CD4-positive, alpha-beta T cell treated with Interleukin-15 for 4 hours (primary cell): ENCODE results near the gene KIF2A.

Source experiments
- DNase-seq: peaks from one replicate; pipeline ENCODE4 v3.0.0-alpha.2; 2020; ENCODE audit warnings: low spot score

The KIF2A gene

GRCh38 chr5:62291829-62292228 is 14.2 kb upstream of the KIF2A start:
- peak; percentile 75 for DNase-seq

DNA sequence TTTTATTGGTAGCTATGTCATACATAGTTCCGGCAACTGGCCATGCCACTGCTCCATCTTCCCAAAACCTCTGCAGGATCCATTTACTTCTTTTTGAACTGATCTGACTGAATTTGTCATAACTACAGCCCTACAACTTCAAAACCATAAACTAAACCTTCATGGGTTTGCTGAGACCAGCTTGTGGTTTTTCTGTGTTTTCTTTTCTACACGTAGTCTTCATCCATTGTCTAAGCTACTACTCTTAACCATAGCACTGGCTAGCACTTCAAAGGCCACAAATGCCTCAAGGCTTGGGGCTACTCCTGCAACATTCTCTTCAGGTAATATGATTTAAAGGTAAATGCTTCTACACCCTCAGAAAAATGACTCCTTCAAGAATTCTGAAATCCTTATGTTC is 9.0 kb upstream of the KIF2A start:
- DNase-seq: no peak

GRCh38 chr5:62298118-62298517 is 7.9 kb upstream of the KIF2A start:
- DNase-seq: no peak

GRCh38 chr5:62299101-62299500 is 6.9 kb upstream of the KIF2A start:
- DNase-seq: no peak

- DNase-seq: peak; percentile 38
Observed at GRCh38 chr5:62299600-62299999, 6.4 kb upstream of the KIF2A start.

DNA sequence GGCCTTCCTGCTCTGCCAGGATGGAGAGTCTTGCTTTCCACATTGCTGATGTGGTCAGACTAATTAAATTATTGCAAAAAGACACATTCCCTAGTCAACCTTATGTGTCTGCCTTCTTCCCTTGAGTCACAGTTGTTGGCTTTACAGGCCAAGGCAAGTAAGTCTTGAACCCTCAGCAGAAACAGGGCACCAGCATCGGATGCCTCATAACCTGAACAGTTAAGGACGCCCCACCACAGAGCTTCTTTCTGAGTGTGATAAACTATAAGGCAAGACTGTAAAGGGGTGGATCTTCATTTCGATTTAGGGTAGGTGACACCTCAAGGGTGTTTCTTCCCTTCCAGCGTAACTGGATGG is 670 bp upstream of the KIF2A start:
- no peak for DNase-seq

GRCh38 chr5:62306323-62306895 is 403 bp downstream of the KIF2A start:
- no peak for DNase-seq

DNA sequence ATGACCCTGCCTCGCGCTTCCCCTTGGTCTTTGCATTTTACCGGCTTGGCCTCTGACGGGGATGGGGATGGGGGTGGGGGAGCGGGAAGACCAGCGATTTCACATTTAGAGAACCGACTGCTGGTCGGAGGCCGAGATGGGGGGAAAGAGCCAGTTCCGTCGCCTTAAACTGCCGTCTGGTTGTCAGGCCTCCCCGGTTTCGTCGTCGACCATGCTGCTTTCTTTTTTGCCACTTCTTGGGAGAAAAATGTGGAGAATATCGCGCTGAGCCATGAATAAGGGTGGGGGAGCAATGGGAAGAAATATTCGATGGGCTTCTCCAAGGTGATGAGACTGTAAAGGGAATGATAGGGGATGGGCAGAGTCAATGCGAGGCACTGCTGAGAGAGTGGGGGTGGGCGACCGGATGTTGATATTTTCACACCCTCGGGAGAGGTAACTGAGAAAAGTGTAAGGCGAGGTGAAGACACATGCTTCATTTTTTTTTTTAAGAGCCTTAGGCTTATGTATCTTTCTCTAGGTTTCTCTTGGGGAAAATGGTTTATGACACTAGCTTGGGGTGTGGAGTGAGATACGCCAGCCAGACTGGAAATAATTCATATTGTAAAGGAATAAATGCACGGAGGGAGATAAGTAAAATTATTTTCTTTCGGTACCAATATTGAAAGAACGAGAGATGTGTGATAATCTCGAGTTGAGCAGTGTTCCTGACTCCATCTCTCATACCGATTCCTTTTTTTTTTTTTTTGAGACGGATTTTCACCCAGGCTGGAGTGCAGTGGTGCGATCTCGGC is 1.1 kb downstream of the KIF2A start:
- peak; percentile 47 for DNase-seq

GRCh38 chr5:62308439-62308838 is 2.4 kb downstream of the KIF2A start:
- no peak for DNase-seq

DNA sequence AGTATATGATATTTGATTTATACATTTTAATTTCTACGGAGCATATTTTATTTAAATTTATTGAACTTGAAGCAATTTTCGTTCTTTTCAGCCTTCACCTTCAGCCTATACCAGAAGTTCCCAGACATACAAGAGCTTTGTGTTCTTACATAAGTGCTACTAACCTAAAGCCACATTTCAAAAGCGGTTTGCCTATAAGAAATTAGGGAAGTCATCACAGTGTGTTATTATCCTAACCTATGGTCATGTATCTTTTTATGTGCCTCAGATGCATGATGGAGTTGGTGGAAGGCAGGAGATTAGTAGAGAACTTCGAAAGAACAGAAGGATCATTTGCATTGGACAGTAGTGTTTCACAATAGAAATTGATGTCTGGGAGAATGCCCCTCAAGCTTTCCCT is 3.1 kb downstream of the KIF2A start:
- no peak for DNase-seq

GRCh38 chr5:62310426-62311143 is 4.6 kb downstream of the KIF2A start:
- no peak for DNase-seq

- DNase-seq: no peak
Observed at GRCh38 chr5:62312036-62312435, 6.0 kb downstream of the KIF2A start.

DNA sequence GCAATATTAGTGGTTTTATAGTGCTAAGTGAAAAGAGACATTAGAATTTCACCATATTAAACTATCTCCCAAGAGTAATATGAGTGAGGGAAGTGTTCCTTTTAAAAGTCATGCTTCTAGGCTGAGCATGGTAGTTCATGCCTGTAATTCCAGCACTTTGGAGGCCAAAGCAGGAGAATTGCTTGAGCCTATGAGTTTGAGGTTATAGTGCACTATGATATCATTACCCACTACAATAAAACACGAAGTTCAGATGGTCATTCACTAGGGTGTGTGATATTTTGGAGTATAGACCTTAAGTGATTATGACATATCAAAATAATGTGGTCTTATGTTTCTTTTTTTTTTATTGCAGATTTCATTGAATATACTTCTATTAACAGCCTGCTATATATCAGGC is 6.7 kb downstream of the KIF2A start:
- no peak for DNase-seq

GRCh38 chr5:62314213-62314830 is 8.3 kb downstream of the KIF2A start:
- no peak for DNase-seq

DNA sequence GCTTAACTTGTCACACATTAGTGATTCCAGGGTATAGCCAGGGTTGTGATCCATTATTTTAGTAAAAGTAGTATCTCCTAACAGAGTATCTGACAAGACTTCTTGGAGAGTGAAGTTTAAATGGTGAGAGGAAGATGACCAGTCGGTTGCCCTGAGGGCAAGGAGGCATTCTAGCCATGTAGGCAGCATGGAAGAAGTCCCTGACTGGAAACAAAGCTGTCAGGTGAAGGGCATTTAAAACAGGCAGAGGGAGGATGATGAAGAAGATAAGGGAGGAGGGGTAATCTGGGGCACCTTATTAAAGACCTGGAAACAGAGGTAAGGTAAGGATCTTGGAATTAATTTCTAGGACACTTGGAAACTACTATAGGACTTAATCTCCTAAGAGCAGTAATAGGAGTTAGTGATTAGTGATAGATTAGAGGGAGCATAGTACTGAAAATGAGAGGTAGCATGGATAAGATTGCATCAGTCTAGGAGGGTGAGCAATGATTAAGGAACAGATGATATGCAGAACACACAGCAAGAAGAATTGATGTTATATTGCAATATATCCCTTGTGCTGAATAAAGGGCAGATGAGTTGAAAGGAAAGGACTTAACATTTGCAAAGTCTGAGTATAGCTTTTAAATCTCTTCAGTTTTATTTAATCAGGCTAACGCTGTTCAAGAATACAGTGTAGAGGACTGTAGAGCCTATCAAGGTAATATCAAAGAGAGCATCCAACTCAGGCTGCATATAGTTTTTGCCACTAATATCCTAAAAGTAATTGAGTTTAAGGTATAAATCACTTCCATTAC is 9.6 kb downstream of the KIF2A start:
- DNase-seq: no peak

GRCh38 chr5:62316176-62316502 is 10.1 kb downstream of the KIF2A start:
- no peak for DNase-seq

DNA sequence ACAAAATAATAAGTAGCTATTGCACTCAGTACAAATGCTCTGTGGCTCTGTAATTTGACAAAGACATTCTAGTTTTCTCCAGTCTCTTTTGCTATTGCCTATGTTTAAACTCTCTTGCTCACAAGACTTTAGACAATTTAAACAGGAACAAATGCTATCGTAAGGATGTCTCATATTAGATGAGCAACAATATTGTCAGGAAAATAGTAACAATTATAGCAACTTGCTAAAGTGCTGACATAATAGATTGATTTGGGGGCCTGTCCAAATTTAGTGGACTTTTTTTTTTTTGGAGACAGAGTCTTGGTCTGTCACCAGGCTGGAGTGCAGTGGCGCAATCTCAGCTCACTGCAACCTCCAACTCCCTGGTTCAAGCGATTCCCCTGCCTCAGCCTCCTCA is 11.8 kb downstream of the KIF2A start:
- DNase-seq: no peak

GRCh38 chr5:62322484-62322883 is 16.5 kb downstream of the KIF2A start:
- no peak for DNase-seq

DNA sequence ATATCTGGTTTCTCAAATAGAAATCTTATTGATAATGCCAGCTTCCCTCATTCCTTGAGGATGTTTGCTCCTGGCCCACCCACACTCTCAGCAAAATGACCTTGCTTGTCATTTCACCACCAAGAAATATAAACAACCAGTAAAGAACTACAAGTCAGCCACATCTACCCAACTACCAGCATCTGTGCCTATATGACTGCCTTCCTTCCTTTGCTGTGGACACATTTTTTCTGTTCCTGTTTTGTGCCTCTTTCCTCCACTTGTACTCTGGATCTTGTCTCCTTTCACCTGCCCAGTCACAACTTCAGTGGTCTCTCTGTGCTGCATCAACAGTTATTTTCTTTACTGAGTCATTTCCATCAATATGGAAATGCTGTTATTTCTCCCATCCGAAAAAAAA is 20.3 kb downstream of the KIF2A start:
- no peak for DNase-seq

GRCh38 chr5:62326702-62327101 is 20.7 kb downstream of the KIF2A start:
- no peak for DNase-seq

- DNase-seq: no peak
Observed at GRCh38 chr5:62327138-62328053, 21.4 kb downstream of the KIF2A start.
